IMR-90 (cell line): ENCODE results near the gene SAXO1.

ENCODE experiments used
- CTCF ChIP-seq: conservative IDR thresholded peaks from 2 replicates; pipeline ENCODE4 v1.5.1; 2012; ENCODE audit warnings: mild to moderate bottlenecking, low read depth, low read length, improper control_type of control experiment
- USF2 ChIP-seq: fragments of 150-350 bp; IDR thresholded peaks from 2 replicates; pipeline ENCODE4 v1.6.1; 2017; ENCODE audit warnings: mild to moderate bottlenecking, antibody characterized with exemption, low read length, low read depth

- no peak for TF ChIP-seq CTCF
- TF ChIP-seq USF2, result no peak
These were observed 60.3 kb downstream of the SAXO1 start for GRCh38 chr9:18972675-18973074.
